ENCODE results near the gene FAM120B.

GRCh38 chr6:170317718-170318117 is 11.2 kb downstream of the FAM120B start:
- TF ChIP-seq POLR2AphosphoS5 (IDR thresholded peaks at IDR 0.05; ENCODE audit: borderline replicate concordance, low read depth, low read length) (no peak), EZH2 (IDR thresholded peaks at IDR 0.05) (no peak), FOXP2 (optimal IDR thresholded peaks at IDR 0.05; ENCODE audit: control extremely low read depth, extremely low read length, insufficient read depth) (no peak)

Measured in SK-N-MC (cell line).